GM23338 (cell line): Measurements from ENCODE around the gene PCDHA8.
"Not testable (repeated sequence)": the region's sequence is repeated elsewhere in the genome, so short reads cannot be mapped to it uniquely, and the experiment has no call there.

Source experiments
- CTCF ChIP-seq, 2 experiments: fragments of 200-600 bp in 1 of 2; sonication (generic) in 1 of 2; conservative IDR thresholded peaks; 2 replicates each; pipeline versions ENCODE4 v1.5.1 to v1.6.1; 2016 to 2017; ENCODE audit warnings: antibody characterized with exemption in 2 of 2, low read depth in 2 of 2, mild to moderate bottlenecking in 2 of 2, moderate library complexity in 1 of 2
- EZH2 ChIP-seq: fragments of 200-600 bp; sonication (generic); IDR thresholded peaks from one replicate; pipeline ENCODE4 v1.8.0; 2017; ENCODE audit warnings: antibody characterized with exemption, mild to moderate bottlenecking, low read depth; ENCODE audit not compliant: unreplicated experiment
- EZH2phosphoT487 ChIP-seq: fragments of 200-600 bp; sonication (generic); IDR thresholded peaks from one replicate; pipeline ENCODE4 v1.8.1; 2018; ENCODE audit warnings: antibody characterized with exemption; ENCODE audit not compliant: unreplicated experiment
- JUNB ChIP-seq: IDR thresholded peaks from one replicate; pipeline ENCODE4 v1.6.1; 2016; ENCODE audit warnings: antibody characterized with exemption; ENCODE audit not compliant: unreplicated experiment

GRCh38 chr5:140802381-140802780 is 38.6 kb upstream of the PCDHA8 start:
- not testable (repeated sequence) for TF ChIP-seq EZH2phosphoT487; EZH2; JUNB; CTCF (conservative IDR thresholded peaks at IDR 0.05; ENCODE audit: low read depth in 2 of 2)
